ENCODE results near the gene TRIO. TPM values are rescaled to one million over a fixed set of nuclear protein-coding genes. Genes with fewer than 3 reads are reported as not detected.
"Not testable (repeated sequence)": the region's sequence is repeated elsewhere in the genome, so short reads cannot be mapped to it uniquely, and the experiment has no call there.

TRIO gene
- total and polyA plus RNA-seq, 3 experiments from 2014 or later: 0.89 to 4.4 (median 4.2) TPM

GRCh38 chr5:14382640-14383039 is 239.5 kb downstream of the TRIO start:
- no peaks in the 10 kb centered on the region for H3K36me3 Mint-ChIP-seq
- Histone ChIP-seq H3K27ac (ENCODE audit: low read depth, low read length) (no peak overlapping the region), H3K36me3 (ENCODE audit: insufficient read depth, low read length) (no peaks in the 10 kb centered on the region)

GRCh38 chr5:14383923-14384322 is 240.8 kb downstream of the TRIO start:
- H3K9me3 ChIP-seq (ENCODE audit: low read length): no peaks in the 10 kb centered on the region
- no peak for DNase-seq
- CTCF ChIA-PET: interaction anchor here (1.1 kb wide), 1 partner anchor 265 kb away, joined by 3 read pairs; no protein-coding TSS in a partner anchor
- Mint-ChIP-seq H3K4me3 (no peak overlapping the region), H3K9me3 (no peaks in the 10 kb centered on the region), H3K27ac (no peak overlapping the region), H3K27me3 (peaks cover 6 to 12% of the 10 kb centered on the region in 2 donors), H3K36me3 (no peaks in the 10 kb centered on the region), H3K4me1 (peaks cover 0 to 9% (median 9%) of the 10 kb centered on the region in 3 donors)
- POLR2A ChIA-PET: no interaction called here
- no peak overlapping the region for H3K4me3 ChIP-seq (ENCODE audit: low read length)
- no peaks in the 10 kb centered on the region for H3K36me3 ChIP-seq (ENCODE audit: insufficient read depth, low read length)
- H3K4me1 ChIP-seq (ENCODE audit: insufficient read depth, low read length): no peaks in the 10 kb centered on the region
- H3K27me3 ChIP-seq (ENCODE audit: insufficient read depth, low read length, poor library complexity, severe bottlenecking): no peaks in the 10 kb centered on the region
- H3K27ac ChIP-seq (ENCODE audit: low read depth, low read length): no peak overlapping the region

More at GRCh38 chr5:14382640-14383039, 239.5 kb downstream of the TRIO start:
- H3K9me3 Mint-ChIP-seq: no peaks in the 10 kb centered on the region
- DNase-seq: no peak
- Histone ChIP-seq H3K27me3 (ENCODE audit: insufficient read depth, low read length, poor library complexity, severe bottlenecking) (no peaks in the 10 kb centered on the region), H3K4me3 (ENCODE audit: low read length) (no peak overlapping the region), H3K9me3 (ENCODE audit: low read length) (no peaks in the 10 kb centered on the region), H3K4me1 (ENCODE audit: insufficient read depth, low read length) (no peaks in the 10 kb centered on the region)
- H3K4me1 Mint-ChIP-seq: peaks cover 0 to 9% (median 9%) of the 10 kb centered on the region in 3 donors
- ChIA-PET POLR2A (no interaction called here), CTCF (no interaction called here)
- no peak overlapping the region for H3K27ac Mint-ChIP-seq
- peaks cover 10 to 11% of the 10 kb centered on the region in 2 donors for H3K27me3 Mint-ChIP-seq
- H3K4me3 Mint-ChIP-seq: no peak overlapping the region

- peaks cover 5 to 11% of the 10 kb centered on the region in 2 donors for H3K27me3 Mint-ChIP-seq
- ChIA-PET CTCF (no interaction called here), POLR2A (no interaction called here)
- Histone ChIP-seq H3K4me3 (ENCODE audit: low read length) (no peak overlapping the region), H3K27ac (ENCODE audit: low read depth, low read length) (no peak overlapping the region), H3K9me3 (ENCODE audit: low read length) (no peaks in the 10 kb centered on the region), H3K36me3 (ENCODE audit: insufficient read depth, low read length) (no peaks in the 10 kb centered on the region), H3K27me3 (ENCODE audit: insufficient read depth, low read length, poor library complexity, severe bottlenecking) (no peaks in the 10 kb centered on the region), H3K4me1 (ENCODE audit: insufficient read depth, low read length) (no peaks in the 10 kb centered on the region)
- H3K36me3 Mint-ChIP-seq: no peaks in the 10 kb centered on the region
- H3K27ac Mint-ChIP-seq: no peak overlapping the region
- DNase-seq: peak in 1 of 5 donors; percentile 24
- peak overlapping the region in 1 of 7 donors; percentile 53 for H3K4me3 Mint-ChIP-seq
- H3K9me3 Mint-ChIP-seq: no peaks in the 10 kb centered on the region
- H3K4me1 Mint-ChIP-seq: peaks cover 0 to 9% (median 9%) of the 10 kb centered on the region in 3 donors
Measured at GRCh38 chr5:14385019-14385418, 241.9 kb downstream of the TRIO start.

- CTCF ChIA-PET: interaction anchor here (1.2 to 1.5 kb wide), 2 partner anchors 12 to 195 kb away, joined by 3 to 6 read pairs; no protein-coding TSS in a partner anchor
- H3K9me3 Mint-ChIP-seq: no peaks in the 10 kb centered on the region
- H3K4me1 ChIP-seq (ENCODE audit: insufficient read depth, low read length): no peaks in the 10 kb centered on the region
- H3K4me1 Mint-ChIP-seq: peaks cover 0 to 9% (median 9%) of the 10 kb centered on the region in 3 donors
- peaks cover 0 to 4% (median 0%) of the 10 kb centered on the region in 3 donors for H3K36me3 Mint-ChIP-seq
- H3K4me3 Mint-ChIP-seq: no peak overlapping the region
- no peaks in the 10 kb centered on the region for H3K9me3 ChIP-seq (ENCODE audit: low read length)
- H3K27ac ChIP-seq (ENCODE audit: low read depth, low read length): no peak overlapping the region
- peaks cover 13 to 15% of the 10 kb centered on the region in 2 donors for H3K27me3 Mint-ChIP-seq
- no peaks in the 10 kb centered on the region for H3K27me3 ChIP-seq (ENCODE audit: insufficient read depth, low read length, poor library complexity, severe bottlenecking)
- H3K4me3 ChIP-seq (ENCODE audit: low read length): no peak overlapping the region
- POLR2A ChIA-PET: no interaction called here
- H3K36me3 ChIP-seq (ENCODE audit: insufficient read depth, low read length): no peaks in the 10 kb centered on the region
- H3K27ac Mint-ChIP-seq: no peak overlapping the region
- DNase-seq: no peak
Measured at GRCh38 chr5:14386884-14387624, 243.9 kb downstream of the TRIO start.

- no peaks in the 10 kb centered on the region for H3K36me3 ChIP-seq (ENCODE audit: insufficient read depth, low read length)
- H3K27ac Mint-ChIP-seq: no peak overlapping the region
- no peaks in the 10 kb centered on the region for H3K9me3 ChIP-seq (ENCODE audit: low read length)
- POLR2A ChIA-PET: interaction anchor here (0.5 kb wide), 1 partner anchor 213 kb away, joined by 3 read pairs; no protein-coding TSS in a partner anchor
- H3K4me1 ChIP-seq (ENCODE audit: insufficient read depth, low read length): no peaks in the 10 kb centered on the region
- CTCF ChIA-PET: interaction anchor here (1.0 to 1.5 kb wide), 2 partner anchors 9 to 11 kb away, joined by 3 to 6 read pairs; no protein-coding TSS in a partner anchor
- H3K4me3 ChIP-seq (ENCODE audit: low read length): no peak overlapping the region
- H3K4me1 Mint-ChIP-seq: peaks cover 0 to 9% (median 9%) of the 10 kb centered on the region in 3 donors
- H3K4me3 Mint-ChIP-seq: no peak overlapping the region
- no peaks in the 10 kb centered on the region for H3K9me3 Mint-ChIP-seq
- no peak for DNase-seq
- H3K36me3 Mint-ChIP-seq: peaks cover 0 to 4% (median 0%) of the 10 kb centered on the region in 3 donors
- H3K27ac ChIP-seq (ENCODE audit: low read depth, low read length): no peak overlapping the region
- H3K27me3 ChIP-seq (ENCODE audit: insufficient read depth, low read length, poor library complexity, severe bottlenecking): no peaks in the 10 kb centered on the region
- peaks cover 11 to 15% of the 10 kb centered on the region in 2 donors for H3K27me3 Mint-ChIP-seq
Measured at GRCh38 chr5:14388741-14389140, 245.6 kb downstream of the TRIO start.

GRCh38 chr5:14392552-14392951 is 249.4 kb downstream of the TRIO start:
- H3K36me3 ChIP-seq (ENCODE audit: insufficient read depth, low read length); H3K27ac ChIP-seq (ENCODE audit: low read depth, low read length); H3K36me3 Mint-ChIP-seq; H3K9me3 Mint-ChIP-seq; H3K4me1 ChIP-seq (ENCODE audit: insufficient read depth, low read length); CTCF ChIA-PET; H3K27ac Mint-ChIP-seq; H3K4me3 Mint-ChIP-seq; H3K9me3 ChIP-seq (ENCODE audit: low read length); DNase-seq; H3K27me3 ChIP-seq (ENCODE audit: insufficient read depth, low read length, poor library complexity, severe bottlenecking); POLR2A ChIA-PET; H3K4me1 Mint-ChIP-seq; H3K4me3 ChIP-seq (ENCODE audit: low read length): not testable (repeated sequence)
- peaks cover 7 to 15% of the 10 kb centered on the region in 2 donors for H3K27me3 Mint-ChIP-seq

GRCh38 chr5:14394365-14394764 is 251.2 kb downstream of the TRIO start:
- Histone ChIP-seq H3K9me3 (ENCODE audit: low read length) (no peaks in the 10 kb centered on the region), H3K4me3 (ENCODE audit: low read length) (no peak overlapping the region), H3K27me3 (ENCODE audit: insufficient read depth, low read length, poor library complexity, severe bottlenecking) (no peaks in the 10 kb centered on the region), H3K4me1 (ENCODE audit: insufficient read depth, low read length) (no peaks in the 10 kb centered on the region), H3K27ac (ENCODE audit: low read depth, low read length) (no peak overlapping the region), H3K36me3 (ENCODE audit: insufficient read depth, low read length) (no peaks in the 10 kb centered on the region)
- H3K27me3 Mint-ChIP-seq: peaks cover 8 to 15% of the 10 kb centered on the region in 2 donors
- no peaks in the 10 kb centered on the region for H3K4me1 Mint-ChIP-seq
- no peaks in the 10 kb centered on the region for H3K9me3 Mint-ChIP-seq
- ChIA-PET POLR2A (no interaction called here), CTCF (no interaction called here)
- no peak overlapping the region for H3K4me3 Mint-ChIP-seq
- H3K36me3 Mint-ChIP-seq: peaks cover 0 to 4% (median 0%) of the 10 kb centered on the region in 3 donors
- H3K27ac Mint-ChIP-seq: no peak overlapping the region
- DNase-seq: no peak

GRCh38 chr5:14395411-14395810 is 252.3 kb downstream of the TRIO start:
- H3K4me3 Mint-ChIP-seq: no peak overlapping the region
- Histone ChIP-seq H3K36me3 (ENCODE audit: insufficient read depth, low read length) (no peaks in the 10 kb centered on the region), H3K4me1 (ENCODE audit: insufficient read depth, low read length) (no peaks in the 10 kb centered on the region), H3K27ac (ENCODE audit: low read depth, low read length) (no peak overlapping the region), H3K27me3 (ENCODE audit: insufficient read depth, low read length, poor library complexity, severe bottlenecking) (no peaks in the 10 kb centered on the region), H3K4me3 (ENCODE audit: low read length) (no peak overlapping the region), H3K9me3 (ENCODE audit: low read length) (no peaks in the 10 kb centered on the region)
- peaks cover 6 to 7% of the 10 kb centered on the region in 2 donors for H3K27me3 Mint-ChIP-seq
- ChIA-PET CTCF (interaction anchor here (1.8 to 2.3 kb wide), 2 partner anchors 252 to 253 kb away, joined by 3 to 12 read pairs; no protein-coding TSS in a partner anchor), POLR2A (no interaction called here)
- no peak overlapping the region for H3K27ac Mint-ChIP-seq
- H3K4me1 Mint-ChIP-seq: peaks cover 0 to 6% (median 0%) of the 10 kb centered on the region in 3 donors
- H3K36me3 Mint-ChIP-seq: peaks cover 0 to 4% (median 0%) of the 10 kb centered on the region in 3 donors
- H3K9me3 Mint-ChIP-seq: no peaks in the 10 kb centered on the region
- no peak for DNase-seq

All from CD8-positive, alpha-beta memory T cell (primary cell).